ENCODE results near the gene CDKN1A.

DNA sequence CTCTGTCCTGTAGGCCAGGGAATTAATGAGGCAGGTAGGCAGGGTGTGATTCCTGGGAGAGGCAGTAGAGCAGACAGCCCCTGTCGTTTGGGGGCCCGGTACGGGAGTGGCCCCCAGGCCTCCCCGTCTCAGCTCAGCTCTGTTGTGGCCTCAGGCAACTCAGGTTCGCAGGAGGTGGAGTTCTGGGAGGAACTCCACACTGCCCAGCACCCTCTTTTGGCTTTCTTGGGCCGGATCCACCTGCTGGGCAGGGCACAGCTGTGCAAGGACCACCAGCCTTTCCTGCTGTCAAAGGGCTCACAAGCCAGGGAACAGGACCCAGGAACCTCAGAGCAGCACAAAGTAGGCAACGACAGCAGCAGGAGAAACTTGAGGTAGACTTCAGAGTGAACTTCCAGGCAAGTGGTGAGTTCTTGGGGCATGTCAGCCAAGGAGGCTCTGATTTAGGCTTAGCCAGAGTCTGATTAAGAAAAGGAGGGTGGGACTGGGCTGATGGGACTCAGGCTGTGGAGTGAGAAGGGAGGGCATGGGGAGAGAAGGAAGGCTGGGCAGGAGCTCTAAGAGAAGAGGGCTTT lies 56.1 kb downstream of the CDKN1A start:
- TF ChIP-seq JUNB (IDR thresholded peaks at IDR 0.05) (no peak), CTCF (IDR thresholded peaks at IDR 0.05 in 2 of 3, conservative IDR thresholded peaks at IDR 0.05 in 1 of 3; ENCODE audit: control insufficient read depth in 2 of 3, extremely low read depth in 1 of 3, insufficient read depth in 1 of 3, low read depth in 3 of 3, low read length in 3 of 3) (no peak), EZH2 (IDR thresholded peaks at IDR 0.05; ENCODE audit: borderline replicate concordance, control insufficient read depth, low read depth, low read length) (no peak), YY1 (IDR thresholded peaks at IDR 0.05; ENCODE audit: low read depth, low read length) (no peak), GABPA (IDR thresholded peaks at IDR 0.05; ENCODE audit: low read depth) (no peak), ZZZ3 (IDR thresholded peaks at IDR 0.05; ENCODE audit: control insufficient read depth, insufficient read length, low read depth) (no peak), EP300 (IDR thresholded peaks at IDR 0.05; ENCODE audit: borderline replicate concordance in 1 of 2, control insufficient read depth in 1 of 2, low read depth in 2 of 2, low read length in 2 of 2) (no peak), SMAD1 (IDR thresholded peaks at IDR 0.05; ENCODE audit: low read depth, partially characterized antibody) (no peak), NFXL1 (IDR thresholded peaks at IDR 0.05; ENCODE audit: borderline replicate concordance) (no peak), BRCA1 (IDR thresholded peaks at IDR 0.05; ENCODE audit: low read depth, low read length) (no peak)
- TF ChIP-seq, protein P1, sequence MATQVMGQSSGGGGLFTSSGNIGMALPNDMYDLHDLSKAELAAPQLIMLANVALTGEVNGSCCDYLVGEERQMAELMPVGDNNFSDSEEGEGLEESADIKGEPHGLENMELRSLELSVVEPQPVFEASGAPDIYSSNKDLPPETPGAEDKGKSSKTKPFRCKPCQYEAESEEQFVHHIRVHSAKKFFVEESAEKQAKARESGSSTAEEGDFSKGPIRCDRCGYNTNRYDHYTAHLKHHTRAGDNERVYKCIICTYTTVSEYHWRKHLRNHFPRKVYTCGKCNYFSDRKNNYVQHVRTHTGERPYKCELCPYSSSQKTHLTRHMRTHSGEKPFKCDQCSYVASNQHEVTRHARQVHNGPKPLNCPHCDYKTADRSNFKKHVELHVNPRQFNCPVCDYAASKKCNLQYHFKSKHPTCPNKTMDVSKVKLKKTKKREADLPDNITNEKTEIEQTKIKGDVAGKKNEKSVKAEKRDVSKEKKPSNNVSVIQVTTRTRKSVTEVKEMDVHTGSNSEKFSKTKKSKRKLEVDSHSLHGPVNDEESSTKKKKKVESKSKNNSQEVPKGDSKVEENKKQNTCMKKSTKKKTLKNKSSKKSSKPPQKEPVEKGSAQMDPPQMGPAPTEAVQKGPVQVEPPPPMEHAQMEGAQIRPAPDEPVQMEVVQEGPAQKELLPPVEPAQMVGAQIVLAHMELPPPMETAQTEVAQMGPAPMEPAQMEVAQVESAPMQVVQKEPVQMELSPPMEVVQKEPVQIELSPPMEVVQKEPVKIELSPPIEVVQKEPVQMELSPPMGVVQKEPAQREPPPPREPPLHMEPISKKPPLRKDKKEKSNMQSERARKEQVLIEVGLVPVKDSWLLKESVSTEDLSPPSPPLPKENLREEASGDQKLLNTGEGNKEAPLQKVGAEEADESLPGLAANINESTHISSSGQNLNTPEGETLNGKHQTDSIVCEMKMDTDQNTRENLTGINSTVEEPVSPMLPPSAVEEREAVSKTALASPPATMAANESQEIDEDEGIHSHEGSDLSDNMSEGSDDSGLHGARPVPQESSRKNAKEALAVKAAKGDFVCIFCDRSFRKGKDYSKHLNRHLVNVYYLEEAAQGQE (IDR thresholded peaks at IDR 0.05; ENCODE audit: low read depth, low read length), result no peak
